GOT3 (cell line): Measurements from ENCODE around the gene TP53RK.

Experiments used
- DNase-seq: peaks from one replicate; lab custom pipeline; 2025; ENCODE audit warnings: mixed read lengths; lab: John Stamatoyannopoulos, UW

TP53RK gene

GRCh38 chr20:46689082-46689753, at the start of gene TP53RK:
TSS of gene TP53RK (minus strand) at chr20:46689444. CDS start at chr20:46689414, 30 bp downstream.
- DNase-seq, result peak; percentile 98

- no peak for DNase-seq
Measured at GRCh38 chr20:46735436-46735835, 46.2 kb upstream of the TP53RK start.

- no peak for DNase-seq
Measured at GRCh38 chr20:46731770-46732169, 42.5 kb upstream of the TP53RK start.

GRCh38 chr20:46725186-46726165, 36.2 kb upstream of the TP53RK start:
- no peak for DNase-seq

- DNase-seq, result no peak
Measured at GRCh38 chr20:46724343-46724959, 35.2 kb upstream of the TP53RK start.

- DNase-seq, result no peak
Measured at GRCh38 chr20:46723039-46723438, 33.8 kb upstream of the TP53RK start.

- no peak for DNase-seq
Measured at GRCh38 chr20:46722450-46722849, 33.2 kb upstream of the TP53RK start.

- no peak for DNase-seq
Measured at GRCh38 chr20:46721476-46721875, 32.2 kb upstream of the TP53RK start.

- no peak for DNase-seq
Measured at GRCh38 chr20:46720776-46721425, 31.7 kb upstream of the TP53RK start.

- no peak for DNase-seq
Measured at GRCh38 chr20:46720019-46720418, 30.8 kb upstream of the TP53RK start.

GRCh38 chr20:46717818-46718541, 28.7 kb upstream of the TP53RK start:
- no peak for DNase-seq

GRCh38 chr20:46715292-46715756, 26.1 kb upstream of the TP53RK start:
- no peak for DNase-seq

GRCh38 chr20:46713957-46714834, 25.0 kb upstream of the TP53RK start:
- no peak for DNase-seq

GRCh38 chr20:46712056-46712636, 22.9 kb upstream of the TP53RK start:
- no peak for DNase-seq

GRCh38 chr20:46710153-46710913, 21.1 kb upstream of the TP53RK start:
- DNase-seq, result no peak

GRCh38 chr20:46709459-46710152, 20.4 kb upstream of the TP53RK start, which contains the start of gene SLC2A10:
TSS of gene SLC2A10 (plus strand) at chr20:46709649. CDS start at chr20:46709737, 88 bp downstream.
- DNase-seq, result no peak

GRCh38 chr20:46709055-46709458, 19.8 kb upstream of the TP53RK start:
- DNase-seq, result no peak

GRCh38 chr20:46708172-46708860, 19.1 kb upstream of the TP53RK start:
- DNase-seq, result no peak
